ENCODE results near the gene RYR2. TPM values are rescaled to one million over a fixed set of nuclear protein-coding genes. Genes with fewer than 3 reads are reported as not detected.

RYR2 gene
- total and polyA plus RNA-seq, 2 donors: 0.21 to 0.38 TPM

GRCh38 chr1:237613984-237614383, 572.0 kb downstream of the RYR2 start:
- DNase-seq (ENCODE audit: low read depth in 6 of 9, low spot score in 9 of 9): no peak
- no peaks in the 10 kb centered on the region for H3K4me1 ChIP-seq (ENCODE audit: control insufficient read depth in 2 of 2, insufficient read depth in 2 of 2, low read length in 2 of 2)
- no peaks in the 10 kb centered on the region for H3K36me3 ChIP-seq (ENCODE audit: control insufficient read depth in 2 of 2, insufficient read depth in 2 of 2, low read length in 1 of 2)
- no peak overlapping the region for H3K27ac ChIP-seq (ENCODE audit: low read depth in 1 of 2, low read length in 1 of 2)
- no peak overlapping the region for H3K4me3 ChIP-seq (ENCODE audit: low read length in 2 of 2)
- H3K27me3 ChIP-seq (ENCODE audit: control insufficient read depth in 2 of 2, insufficient read depth in 1 of 2, low read length in 1 of 2): no peaks in the 10 kb centered on the region
- 87% methylated on average over 9 of the region's 9 CpGs for WGBS
- H3K9me3 ChIP-seq (ENCODE audit: control insufficient read depth in 2 of 2, insufficient read depth in 1 of 2, low read length in 1 of 2): peaks cover 0 to 20% of the 10 kb centered on the region in 2 donors

- H3K36me3 ChIP-seq (ENCODE audit: control insufficient read depth in 2 of 2, insufficient read depth in 2 of 2, low read length in 1 of 2): no peaks in the 10 kb centered on the region
- H3K27me3 ChIP-seq (ENCODE audit: control insufficient read depth in 2 of 2, insufficient read depth in 1 of 2, low read length in 1 of 2): no peaks in the 10 kb centered on the region
- 92% methylated on average over 5 of the region's 5 CpGs for WGBS
- H3K4me3 ChIP-seq (ENCODE audit: low read length in 2 of 2): no peak overlapping the region
- no peaks in the 10 kb centered on the region for H3K4me1 ChIP-seq (ENCODE audit: control insufficient read depth in 2 of 2, insufficient read depth in 2 of 2, low read length in 2 of 2)
- H3K9me3 ChIP-seq (ENCODE audit: control insufficient read depth in 2 of 2, insufficient read depth in 1 of 2, low read length in 1 of 2): peaks cover 0 to 8% of the 10 kb centered on the region in 2 donors
- DNase-seq (ENCODE audit: low read depth in 6 of 9, low spot score in 9 of 9): no peak
- H3K27ac ChIP-seq (ENCODE audit: low read depth in 1 of 2, low read length in 1 of 2): no peak overlapping the region
Measured at GRCh38 chr1:237619553-237619952, 577.6 kb downstream of the RYR2 start.

GRCh38 chr1:237634922-237635321, 592.9 kb downstream of the RYR2 start:
- no peaks in the 10 kb centered on the region for H3K4me1 ChIP-seq (ENCODE audit: control insufficient read depth in 2 of 2, insufficient read depth in 2 of 2, low read length in 2 of 2)
- peaks cover 0 to 1% of the 10 kb centered on the region in 2 donors for H3K9me3 ChIP-seq (ENCODE audit: control insufficient read depth in 2 of 2, insufficient read depth in 1 of 2, low read length in 1 of 2)
- DNase-seq (ENCODE audit: low read depth in 6 of 9, low spot score in 9 of 9): no peak
- no peaks in the 10 kb centered on the region for H3K36me3 ChIP-seq (ENCODE audit: control insufficient read depth in 2 of 2, insufficient read depth in 2 of 2, low read length in 1 of 2)
- H3K4me3 ChIP-seq (ENCODE audit: low read length in 2 of 2): no peak overlapping the region
- H3K27ac ChIP-seq (ENCODE audit: low read depth in 1 of 2, low read length in 1 of 2): no peak overlapping the region
- 94% methylated on average over 5 of the region's 5 CpGs for WGBS
- H3K27me3 ChIP-seq (ENCODE audit: control insufficient read depth in 2 of 2, insufficient read depth in 1 of 2, low read length in 1 of 2): no peaks in the 10 kb centered on the region

GRCh38 chr1:237638555-237638954, 596.6 kb downstream of the RYR2 start:
- 97% methylated on average over 1 of the region's 1 CpG for WGBS
- H3K4me1 ChIP-seq (ENCODE audit: control insufficient read depth in 2 of 2, insufficient read depth in 2 of 2, low read length in 2 of 2): no peaks in the 10 kb centered on the region

GRCh38 chr1:237640011-237640671, 598.2 kb downstream of the RYR2 start:
- no peak for DNase-seq (ENCODE audit: low read depth in 6 of 9, low spot score in 9 of 9)
- no peak overlapping the region for H3K4me3 ChIP-seq (ENCODE audit: low read length in 2 of 2)
- H3K4me1 ChIP-seq (ENCODE audit: control insufficient read depth in 2 of 2, insufficient read depth in 2 of 2, low read length in 2 of 2): no peaks in the 10 kb centered on the region
- no peaks in the 10 kb centered on the region for H3K27me3 ChIP-seq (ENCODE audit: control insufficient read depth in 2 of 2, insufficient read depth in 1 of 2, low read length in 1 of 2)
- H3K36me3 ChIP-seq (ENCODE audit: control insufficient read depth in 2 of 2, insufficient read depth in 2 of 2, low read length in 1 of 2): no peaks in the 10 kb centered on the region
- peaks cover 0 to 1% of the 10 kb centered on the region in 2 donors for H3K9me3 ChIP-seq (ENCODE audit: control insufficient read depth in 2 of 2, insufficient read depth in 1 of 2, low read length in 1 of 2)
- no peak overlapping the region for H3K27ac ChIP-seq (ENCODE audit: low read depth in 1 of 2, low read length in 1 of 2)
- 74% methylated on average over 2 of the region's 2 CpGs for WGBS

More at GRCh38 chr1:237638555-237638954, 596.6 kb downstream of the RYR2 start:
- H3K4me3 ChIP-seq (ENCODE audit: low read length in 2 of 2): no peak overlapping the region
- no peaks in the 10 kb centered on the region for H3K27me3 ChIP-seq (ENCODE audit: control insufficient read depth in 2 of 2, insufficient read depth in 1 of 2, low read length in 1 of 2)
- H3K27ac ChIP-seq (ENCODE audit: low read depth in 1 of 2, low read length in 1 of 2): no peak overlapping the region
- H3K9me3 ChIP-seq (ENCODE audit: control insufficient read depth in 2 of 2, insufficient read depth in 1 of 2, low read length in 1 of 2): peaks cover 0 to 1% of the 10 kb centered on the region in 2 donors
- H3K36me3 ChIP-seq (ENCODE audit: control insufficient read depth in 2 of 2, insufficient read depth in 2 of 2, low read length in 1 of 2): no peaks in the 10 kb centered on the region
- no peak for DNase-seq (ENCODE audit: low read depth in 6 of 9, low spot score in 9 of 9)

- no peaks in the 10 kb centered on the region for H3K9me3 ChIP-seq (ENCODE audit: control insufficient read depth in 2 of 2, insufficient read depth in 1 of 2, low read length in 1 of 2)
- no peak overlapping the region for H3K4me3 ChIP-seq (ENCODE audit: low read length in 2 of 2)
- H3K27ac ChIP-seq (ENCODE audit: low read depth in 1 of 2, low read length in 1 of 2): no peak overlapping the region
- no peaks in the 10 kb centered on the region for H3K36me3 ChIP-seq (ENCODE audit: control insufficient read depth in 2 of 2, insufficient read depth in 2 of 2, low read length in 1 of 2)
- no peak for DNase-seq (ENCODE audit: low read depth in 6 of 9, low spot score in 9 of 9)
- 91% methylated on average over 2 of the region's 2 CpGs for WGBS
- no peaks in the 10 kb centered on the region for H3K27me3 ChIP-seq (ENCODE audit: control insufficient read depth in 2 of 2, insufficient read depth in 1 of 2, low read length in 1 of 2)
- H3K4me1 ChIP-seq (ENCODE audit: control insufficient read depth in 2 of 2, insufficient read depth in 2 of 2, low read length in 2 of 2): no peaks in the 10 kb centered on the region
Measured at GRCh38 chr1:237640966-237641365, 599.0 kb downstream of the RYR2 start.

- no peaks in the 10 kb centered on the region for H3K27me3 ChIP-seq (ENCODE audit: control insufficient read depth in 2 of 2, insufficient read depth in 1 of 2, low read length in 1 of 2)
- no peaks in the 10 kb centered on the region for H3K9me3 ChIP-seq (ENCODE audit: control insufficient read depth in 2 of 2, insufficient read depth in 1 of 2, low read length in 1 of 2)
- H3K36me3 ChIP-seq (ENCODE audit: control insufficient read depth in 2 of 2, insufficient read depth in 2 of 2, low read length in 1 of 2): no peaks in the 10 kb centered on the region
- no peak overlapping the region for H3K27ac ChIP-seq (ENCODE audit: low read depth in 1 of 2, low read length in 1 of 2)
- H3K4me3 ChIP-seq (ENCODE audit: low read length in 2 of 2): no peak overlapping the region
- no peak for DNase-seq (ENCODE audit: low read depth in 6 of 9, low spot score in 9 of 9)
- H3K4me1 ChIP-seq (ENCODE audit: control insufficient read depth in 2 of 2, insufficient read depth in 2 of 2, low read length in 2 of 2): no peaks in the 10 kb centered on the region
Measured at GRCh38 chr1:237650809-237651208, 608.8 kb downstream of the RYR2 start.

GRCh38 chr1:237655778-237656177, 613.8 kb downstream of the RYR2 start:
- 93% methylated on average over 2 of the region's 2 CpGs for WGBS
- no peaks in the 10 kb centered on the region for H3K27me3 ChIP-seq (ENCODE audit: control insufficient read depth in 2 of 2, insufficient read depth in 1 of 2, low read length in 1 of 2)

GRCh38 chr1:237664348-237664747, 622.4 kb downstream of the RYR2 start:
- no peaks in the 10 kb centered on the region for H3K27me3 ChIP-seq (ENCODE audit: control insufficient read depth in 2 of 2, insufficient read depth in 1 of 2, low read length in 1 of 2)
- no peaks in the 10 kb centered on the region for H3K4me1 ChIP-seq (ENCODE audit: control insufficient read depth in 2 of 2, insufficient read depth in 2 of 2, low read length in 2 of 2)
- H3K36me3 ChIP-seq (ENCODE audit: control insufficient read depth in 2 of 2, insufficient read depth in 2 of 2, low read length in 1 of 2): no peaks in the 10 kb centered on the region
- H3K4me3 ChIP-seq (ENCODE audit: low read length in 2 of 2): no peak overlapping the region
- 69% methylated on average over 5 of the region's 5 CpGs for WGBS
- no peak for DNase-seq (ENCODE audit: low read depth in 6 of 9, low spot score in 9 of 9)
- no peak overlapping the region for H3K27ac ChIP-seq (ENCODE audit: low read depth in 1 of 2, low read length in 1 of 2)
- H3K9me3 ChIP-seq (ENCODE audit: control insufficient read depth in 2 of 2, insufficient read depth in 1 of 2, low read length in 1 of 2): no peaks in the 10 kb centered on the region

More at GRCh38 chr1:237655778-237656177, 613.8 kb downstream of the RYR2 start:
- no peaks in the 10 kb centered on the region for H3K36me3 ChIP-seq (ENCODE audit: control insufficient read depth in 2 of 2, insufficient read depth in 2 of 2, low read length in 1 of 2)
- no peak overlapping the region for H3K4me3 ChIP-seq (ENCODE audit: low read length in 2 of 2)
- no peak overlapping the region for H3K27ac ChIP-seq (ENCODE audit: low read depth in 1 of 2, low read length in 1 of 2)
- H3K9me3 ChIP-seq (ENCODE audit: control insufficient read depth in 2 of 2, insufficient read depth in 1 of 2, low read length in 1 of 2): no peaks in the 10 kb centered on the region
- H3K4me1 ChIP-seq (ENCODE audit: control insufficient read depth in 2 of 2, insufficient read depth in 2 of 2, low read length in 2 of 2): no peaks in the 10 kb centered on the region
- DNase-seq (ENCODE audit: low read depth in 6 of 9, low spot score in 9 of 9): no peak
